ENCODE data around the gene CD300LG. TPM values are rescaled to one million over a fixed set of nuclear protein-coding genes. Genes with fewer than 3 reads are reported as not detected.
A peak's percentile ranks its signal among the peaks of the same experiment; 100 is the strongest.

CD300LG gene
- polyA plus RNA-seq, 1 donor (not counting 4 experiments of a cell fraction or from before 2014, with no cell fraction given), result not detected

- H3K4me2 ChIP-seq (ENCODE audit: control insufficient read depth, extremely low read depth, insufficient read depth, low read depth, low read length), result no peak overlapping the region
- no peak overlapping the region for H2AFZ ChIP-seq (ENCODE audit: control insufficient read depth, low read length)
- H3K27me3 ChIP-seq (ENCODE audit: control insufficient read depth, extremely low read depth, insufficient read depth, low read length), result no peaks in the 10 kb centered on the region
- no peaks in the 10 kb centered on the region for H3K4me1 ChIP-seq (ENCODE audit: control insufficient read depth, extremely low read depth, insufficient read depth, low read length)
- H3K9ac ChIP-seq (ENCODE audit: control insufficient read depth, extremely low read depth, insufficient read depth, low read length), result no peak overlapping the region
- dilution Hi-C loops (cut with MboI; ENCODE audit: extremely low pct_ligation_motif_present, low sequenced_read_pairs), result no loop called here
- no peaks in the 10 kb centered on the region for H3K79me2 ChIP-seq (ENCODE audit: control insufficient read depth, insufficient read depth, low read length)
- no peaks in the 10 kb centered on the region for H3K9me1 ChIP-seq (ENCODE audit: control insufficient read depth, extremely low read depth, insufficient read depth, low read length)
- H3K36me3 ChIP-seq (ENCODE audit: control insufficient read depth in 2 of 2, extremely low read depth in 1 of 2, insufficient read depth in 2 of 2, low read length in 2 of 2), result no peaks in the 10 kb centered on the region
- no peaks in the 10 kb centered on the region for H4K20me1 ChIP-seq (ENCODE audit: control insufficient read depth, extremely low read depth, insufficient read depth, low read length)
- no peak overlapping the region for H3K4me3 ChIP-seq (ENCODE audit: control insufficient read depth in 2 of 3, extremely low read depth in 1 of 3, insufficient read depth in 2 of 3, low read depth in 1 of 3, low read length in 3 of 3)
- FAIRE-seq (no peak), DNase-seq (ENCODE audit: low read depth, low spot score) (no peak)
- TF ChIP-seq CTCF (optimal IDR thresholded peaks at IDR 0.05 in 1 of 3, IDR thresholded peaks at IDR 0.05 in 1 of 3, conservative IDR thresholded peaks at IDR 0.05 in 1 of 3; ENCODE audit: extremely low read depth in 1 of 3, insufficient read depth in 2 of 3, low read length in 3 of 3), result no peak
- no peak for TF ChIP-seq EZH2 (IDR thresholded peaks at IDR 0.05; ENCODE audit: low read length)
- no peaks in the 10 kb centered on the region for H3K9me3 ChIP-seq (ENCODE audit: control insufficient read depth, low read depth, low read length)
- no peak overlapping the region for H3K27ac ChIP-seq (ENCODE audit: control insufficient read depth, insufficient read depth, low read length)
These were observed 30.6 kb downstream of the CD300LG start for GRCh38 chr17:43877451-43878155.

- no peaks in the 10 kb centered on the region for H3K27me3 ChIP-seq (ENCODE audit: control insufficient read depth, extremely low read depth, insufficient read depth, low read length)
- no peak overlapping the region for H3K27ac ChIP-seq (ENCODE audit: control insufficient read depth, insufficient read depth, low read length)
- H3K79me2 ChIP-seq (ENCODE audit: control insufficient read depth, insufficient read depth, low read length), result no peaks in the 10 kb centered on the region
- H2AFZ ChIP-seq (ENCODE audit: control insufficient read depth, low read length), result no peak overlapping the region
- H3K9me3 ChIP-seq (ENCODE audit: control insufficient read depth, low read depth, low read length), result no peaks in the 10 kb centered on the region
- no peaks in the 10 kb centered on the region for H3K36me3 ChIP-seq (ENCODE audit: control insufficient read depth in 2 of 2, extremely low read depth in 1 of 2, insufficient read depth in 2 of 2, low read length in 2 of 2)
- H3K9ac ChIP-seq (ENCODE audit: control insufficient read depth, extremely low read depth, insufficient read depth, low read length), result no peak overlapping the region
- dilution Hi-C loops (cut with MboI; ENCODE audit: extremely low pct_ligation_motif_present, low sequenced_read_pairs), result no loop called here
- H3K4me2 ChIP-seq (ENCODE audit: control insufficient read depth, extremely low read depth, insufficient read depth, low read depth, low read length), result no peak overlapping the region
- FAIRE-seq (peak; percentile 95), DNase-seq (ENCODE audit: low read depth, low spot score) (peak; percentile 54)
- H3K9me1 ChIP-seq (ENCODE audit: control insufficient read depth, extremely low read depth, insufficient read depth, low read length), result no peaks in the 10 kb centered on the region
- H3K4me3 ChIP-seq (ENCODE audit: control insufficient read depth in 2 of 3, extremely low read depth in 1 of 3, insufficient read depth in 2 of 3, low read depth in 1 of 3, low read length in 3 of 3), result no peak overlapping the region
- no peaks in the 10 kb centered on the region for H3K4me1 ChIP-seq (ENCODE audit: control insufficient read depth, extremely low read depth, insufficient read depth, low read length)
- no peaks in the 10 kb centered on the region for H4K20me1 ChIP-seq (ENCODE audit: control insufficient read depth, extremely low read depth, insufficient read depth, low read length)
- TF ChIP-seq EZH2 (IDR thresholded peaks at IDR 0.05; ENCODE audit: low read length) (no peak), CTCF (optimal IDR thresholded peaks at IDR 0.05 in 1 of 3, IDR thresholded peaks at IDR 0.05 in 1 of 3, conservative IDR thresholded peaks at IDR 0.05 in 1 of 3; ENCODE audit: extremely low read depth in 1 of 3, insufficient read depth in 2 of 3, low read length in 3 of 3) (peak; percentile 91 to 100 (median 93))
These were observed 31.5 kb downstream of the CD300LG start for GRCh38 chr17:43878260-43879175.
